OCI-LY7 (cell line): ENCODE measurements around the gene SH3BP1.
"Not testable (repeated sequence)": the region's sequence is repeated elsewhere in the genome, so short reads cannot be mapped to it uniquely, and the experiment has no call there.

Source experiments
- CTCF ChIP-seq: fragments of 200-600 bp; sonication (generic); conservative IDR thresholded peaks from 2 replicates; pipeline ENCODE4 v1.5.1; 2014; ENCODE audit warnings: mild to moderate bottlenecking, antibody characterized with exemption, low read length, moderate library complexity, mixed read lengths
- EZH2phosphoT487 ChIP-seq: fragments of 200-600 bp; sonication (generic); IDR thresholded peaks from 2 replicates; pipeline ENCODE4 v1.6.1; 2018; ENCODE audit warnings: low read depth, borderline replicate concordance, mild to moderate bottlenecking, mixed run types, antibody characterized with exemption, low read length, moderate library complexity, mixed read lengths

- not testable (repeated sequence) for TF ChIP-seq CTCF, EZH2phosphoT487
These were observed 36.8 kb upstream of the SH3BP1 start for GRCh38 chr22:37602546-37603277.
